DMS 273 treated with DMSO at 0.1 percent for 48 hours (cell line): ENCODE data around the gene GPR135.
"Not testable (repeated sequence)": the region's sequence is repeated elsewhere in the genome, so short reads cannot be mapped to it uniquely, and the experiment has no call there.

Experiments
- DNase-seq: peaks from one replicate; lab custom pipeline; 2025; lab: John Stamatoyannopoulos, UW

Gene GPR135

DNA sequence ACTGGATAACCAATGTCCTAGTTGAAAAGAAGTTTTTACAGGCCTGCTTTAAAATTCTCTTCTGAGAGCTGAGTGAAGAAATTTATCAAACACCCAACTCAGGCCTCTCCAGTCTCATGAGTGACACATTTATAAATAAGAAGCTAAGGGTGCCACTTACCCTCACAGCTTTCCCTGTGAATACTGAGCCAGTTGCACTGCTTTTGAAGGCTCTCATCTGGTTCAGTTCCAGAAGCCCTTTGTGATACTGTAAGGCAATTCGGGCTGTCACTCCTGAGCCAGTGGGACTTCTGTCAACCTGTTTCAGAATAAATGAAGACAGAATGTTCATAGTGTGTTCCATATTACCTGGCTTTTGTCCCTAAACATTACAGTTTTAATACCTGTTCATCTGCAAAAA, 10.5 kb upstream of the GPR135 start:
- no peak for DNase-seq

DNA sequence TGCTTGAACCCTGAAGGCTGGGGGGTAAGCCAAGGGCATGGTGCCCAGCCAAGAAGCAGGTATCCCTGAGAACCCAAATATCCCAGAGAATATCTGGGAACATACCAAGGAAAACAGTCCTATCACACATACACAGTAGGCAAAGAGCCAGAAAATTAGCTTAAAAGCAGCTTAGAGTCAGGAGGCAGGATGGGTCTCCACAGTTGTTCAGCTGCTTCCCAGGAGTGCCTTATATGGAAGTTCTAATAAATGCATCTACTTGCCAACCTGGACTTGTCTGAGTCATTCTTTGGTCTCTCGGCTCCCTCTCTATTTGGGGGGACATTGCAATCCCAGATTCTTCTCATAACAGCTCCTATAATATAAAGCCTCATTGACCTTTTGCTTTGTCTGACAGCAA, 9.0 kb upstream of the GPR135 start:
- no peak for DNase-seq

DNA sequence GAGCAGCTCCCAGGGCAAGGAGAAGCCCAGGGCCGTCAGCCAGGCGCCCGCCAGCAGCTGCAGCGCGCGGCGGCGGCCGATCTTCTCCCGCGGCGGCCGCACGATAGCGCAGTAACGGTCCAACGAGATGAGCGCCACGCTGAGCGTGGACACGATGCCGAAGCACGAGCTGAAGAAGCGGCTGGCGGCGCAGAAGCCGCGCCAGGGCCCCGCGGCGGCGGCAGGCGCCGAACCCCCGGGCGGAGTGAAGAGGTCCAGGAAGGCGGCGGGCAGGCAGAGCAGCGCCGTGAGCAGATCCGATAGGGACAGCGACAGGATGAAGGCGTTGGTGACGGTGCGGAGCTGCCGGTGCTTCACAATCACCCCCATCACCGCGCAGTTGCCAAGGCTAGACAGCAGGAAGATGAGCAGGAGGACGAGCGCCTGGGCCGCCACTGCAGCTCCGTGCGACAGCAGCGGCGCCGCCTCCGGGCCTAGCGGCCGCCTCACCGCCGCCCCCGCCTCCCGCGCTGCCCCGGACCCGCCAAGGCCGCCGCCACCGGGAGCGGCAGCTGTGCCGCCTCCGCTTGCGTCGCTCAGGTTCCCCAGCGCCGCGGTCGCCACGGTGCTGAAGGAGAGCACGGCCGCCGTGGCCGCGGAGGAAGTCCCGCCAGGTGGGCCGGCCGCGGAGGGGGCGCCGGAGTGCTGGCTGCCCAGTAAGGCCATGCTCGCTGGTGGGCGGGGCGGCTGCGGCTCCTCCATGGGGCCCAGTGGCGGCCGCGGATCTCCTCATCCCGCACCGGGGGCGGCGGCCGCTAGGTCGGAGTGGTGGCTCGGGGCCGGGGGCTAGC, 479 bp downstream of the GPR135 start:
- no peak for DNase-seq

DNA sequence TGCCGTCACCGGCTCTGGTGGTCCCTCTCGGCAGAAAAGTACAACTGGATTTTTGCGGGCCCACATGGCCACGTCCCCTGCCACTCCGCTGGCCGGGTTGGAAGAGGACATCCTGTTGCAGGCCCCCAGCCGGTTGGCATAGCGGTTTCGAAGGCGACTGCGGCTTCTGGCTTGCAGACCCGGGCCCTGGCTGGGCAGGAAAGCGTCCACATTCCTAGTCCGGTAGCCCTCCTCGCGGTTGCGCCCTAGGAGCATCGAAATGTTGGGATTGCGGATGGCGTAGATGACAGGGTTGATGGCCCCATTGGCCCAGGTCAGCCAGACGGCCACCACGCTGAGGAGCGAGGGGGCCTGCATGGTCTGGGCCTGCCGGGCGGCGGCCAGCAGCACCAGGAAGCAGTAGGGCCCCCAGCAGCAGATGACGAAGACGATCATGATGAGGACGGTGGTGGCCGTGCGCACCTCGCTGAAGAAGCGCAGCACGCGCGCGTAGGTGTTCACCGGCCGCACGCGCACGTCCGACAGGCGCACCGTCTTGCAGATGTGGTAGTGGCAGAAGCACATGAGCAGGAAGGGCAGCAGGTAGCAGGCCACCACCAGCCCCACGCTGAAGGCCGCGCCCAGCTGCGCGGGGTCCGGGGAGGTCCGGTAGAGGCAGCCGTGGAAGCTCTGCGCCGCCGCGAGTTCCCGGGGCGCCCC, 1.2 kb downstream of the GPR135 start:
- no peak for DNase-seq

DNA sequence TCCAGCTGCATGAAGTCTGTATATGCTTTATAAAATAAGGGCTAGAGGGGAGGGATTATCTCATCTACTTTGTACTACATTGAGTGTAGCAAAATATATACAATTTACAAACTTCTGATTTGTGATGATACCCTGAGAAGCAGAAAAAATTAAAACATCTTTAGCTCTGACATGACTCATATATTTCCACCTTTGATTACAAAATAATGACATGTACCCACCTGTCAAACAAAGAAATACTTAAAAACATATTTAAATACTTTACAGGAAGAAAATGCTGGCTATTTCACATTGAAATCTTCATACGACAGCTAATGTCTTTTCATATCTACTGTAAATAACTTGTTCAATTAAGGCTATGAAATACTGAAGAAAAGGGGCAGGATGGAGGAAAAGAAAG, 3.3 kb downstream of the GPR135 start:
- no peak for DNase-seq

DNA sequence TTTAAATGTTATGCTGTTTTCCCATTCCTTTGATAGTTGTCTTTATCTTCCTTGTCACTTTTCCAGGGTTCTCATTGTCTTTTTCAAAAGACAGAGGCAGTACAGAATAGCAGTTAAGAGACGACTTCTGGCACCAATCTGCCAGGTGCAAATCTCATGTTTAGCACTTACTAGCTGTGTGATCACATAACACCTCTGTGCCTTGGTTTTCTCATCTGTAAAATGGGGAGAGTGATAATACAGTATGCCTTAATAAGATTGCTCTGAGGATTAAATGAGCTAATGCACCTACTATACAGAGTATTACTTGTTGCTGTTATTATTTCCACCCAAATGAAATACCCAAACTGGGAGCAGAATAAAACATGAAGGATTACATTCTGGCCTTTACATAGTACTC, 4.8 kb downstream of the GPR135 start:
- DNase-seq, result no peak

DNA sequence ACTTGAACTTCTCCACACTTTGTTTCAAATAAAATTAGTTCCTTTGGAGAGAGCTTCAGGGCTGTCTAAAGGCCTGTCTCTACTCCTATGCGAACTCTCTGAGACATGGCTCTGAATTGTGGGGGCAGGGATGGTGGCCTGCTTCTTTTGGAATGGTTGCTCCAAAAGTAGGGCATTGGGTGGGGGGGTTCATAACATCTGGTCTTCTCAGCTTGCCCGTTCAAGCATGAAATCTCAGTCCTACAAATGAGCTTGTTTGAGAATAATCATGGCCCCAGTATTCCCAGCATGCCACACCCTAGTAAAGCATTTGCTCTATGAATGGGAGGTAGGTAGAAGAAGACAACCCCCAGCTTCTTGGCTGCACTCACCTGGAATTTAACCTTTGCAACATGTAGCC, 6.7 kb downstream of the GPR135 start:
- no peak for DNase-seq

DNA sequence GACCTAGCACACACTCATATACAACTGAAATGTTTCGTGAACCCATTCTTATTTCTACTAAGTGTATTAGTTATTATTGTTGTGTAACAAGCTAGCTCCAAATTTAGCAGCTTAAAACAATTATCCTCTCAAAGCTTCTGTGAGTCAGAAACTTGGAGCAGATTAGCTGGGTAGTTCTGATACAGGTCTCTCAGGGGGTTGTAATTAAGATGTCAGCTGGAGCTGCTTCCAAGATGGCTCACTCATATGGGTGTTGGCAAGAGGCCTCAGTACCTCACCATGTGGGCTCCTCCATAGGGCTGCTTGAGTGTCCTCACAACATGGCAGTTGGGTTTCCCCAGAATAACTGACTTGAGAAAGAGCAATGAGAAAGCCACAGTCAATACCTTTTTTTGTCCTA, 9.8 kb downstream of the GPR135 start:
- DNase-seq, result no peak

DNA sequence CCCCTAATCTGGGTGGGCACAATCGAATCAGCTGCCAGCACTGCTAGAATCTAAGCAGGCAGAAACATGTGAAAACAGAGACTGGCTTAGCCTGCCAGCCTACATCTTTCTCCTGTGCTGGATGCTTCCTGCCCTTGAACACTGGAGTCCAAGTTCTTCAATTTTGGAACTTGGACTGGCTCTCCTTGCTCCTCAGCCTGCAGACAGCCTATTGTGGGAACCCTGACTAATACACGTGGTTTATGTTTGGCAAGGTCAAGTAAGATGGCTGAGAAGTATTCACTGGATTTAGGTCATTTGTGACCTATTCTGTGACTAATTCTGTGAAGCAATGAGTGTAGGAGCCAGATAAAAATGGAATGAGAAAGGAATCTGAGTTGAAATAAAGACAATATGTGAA, 11.0 kb downstream of the GPR135 start:
- DNase-seq, result no peak

DNA sequence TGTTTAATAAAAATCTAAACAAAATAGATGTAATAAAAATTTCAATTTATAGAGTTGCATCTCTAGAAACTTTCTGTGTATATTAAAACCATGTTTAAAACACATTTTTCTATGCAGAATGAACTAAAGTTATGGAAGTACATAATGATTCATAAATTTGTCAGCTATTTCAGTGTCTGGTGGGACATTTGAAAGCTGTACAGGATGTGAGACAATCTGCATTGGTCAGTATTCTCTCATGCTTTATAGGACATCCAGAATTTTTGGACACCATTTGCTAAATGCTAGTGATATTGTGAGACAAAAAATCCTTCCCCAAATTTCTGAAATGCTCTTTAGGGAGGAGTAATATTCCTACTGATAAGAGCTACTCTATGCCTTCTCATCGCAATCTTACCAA, 13.3 kb downstream of the GPR135 start:
- no peak for DNase-seq

DNA sequence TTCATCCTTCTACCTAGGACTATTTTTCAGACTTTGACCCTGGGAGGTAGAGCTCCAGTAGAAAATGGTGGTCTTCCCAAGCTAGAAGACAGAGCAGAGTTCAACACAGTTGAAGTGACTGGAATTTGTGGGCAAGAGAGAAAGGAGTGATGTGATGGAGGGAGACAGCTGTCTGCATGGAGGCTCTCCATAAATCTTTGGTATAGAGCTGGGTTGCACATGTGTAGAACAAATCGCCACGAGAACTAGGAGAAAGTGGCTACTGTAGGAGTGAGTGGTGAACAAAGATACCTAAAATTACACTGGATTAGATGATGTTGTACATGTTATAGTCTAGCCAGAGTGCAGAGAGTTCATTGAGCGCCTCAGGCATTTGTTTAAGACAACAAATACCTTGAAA, 14.5 kb downstream of the GPR135 start:
- DNase-seq, result no peak

DNA sequence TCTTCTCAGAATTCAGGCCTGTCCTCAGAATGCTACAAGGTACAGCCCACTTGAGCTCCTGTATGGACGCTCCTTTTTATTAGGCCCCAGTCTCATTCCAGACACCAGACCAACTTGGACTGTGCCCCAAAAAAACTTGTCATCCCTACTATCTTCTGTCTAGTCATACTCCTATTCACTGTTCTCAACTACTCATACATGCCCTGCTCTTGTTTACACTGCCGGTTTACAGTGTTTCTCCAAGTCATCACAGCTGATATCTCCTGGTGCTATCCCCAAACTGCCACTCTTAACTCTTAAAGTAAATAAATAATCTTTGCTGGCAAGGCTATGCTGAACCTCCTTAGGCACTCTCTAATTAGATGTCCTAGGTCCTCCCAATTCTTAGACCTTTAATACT, 16.5 kb downstream of the GPR135 start:
- DNase-seq, result not testable (repeated sequence)

DNA sequence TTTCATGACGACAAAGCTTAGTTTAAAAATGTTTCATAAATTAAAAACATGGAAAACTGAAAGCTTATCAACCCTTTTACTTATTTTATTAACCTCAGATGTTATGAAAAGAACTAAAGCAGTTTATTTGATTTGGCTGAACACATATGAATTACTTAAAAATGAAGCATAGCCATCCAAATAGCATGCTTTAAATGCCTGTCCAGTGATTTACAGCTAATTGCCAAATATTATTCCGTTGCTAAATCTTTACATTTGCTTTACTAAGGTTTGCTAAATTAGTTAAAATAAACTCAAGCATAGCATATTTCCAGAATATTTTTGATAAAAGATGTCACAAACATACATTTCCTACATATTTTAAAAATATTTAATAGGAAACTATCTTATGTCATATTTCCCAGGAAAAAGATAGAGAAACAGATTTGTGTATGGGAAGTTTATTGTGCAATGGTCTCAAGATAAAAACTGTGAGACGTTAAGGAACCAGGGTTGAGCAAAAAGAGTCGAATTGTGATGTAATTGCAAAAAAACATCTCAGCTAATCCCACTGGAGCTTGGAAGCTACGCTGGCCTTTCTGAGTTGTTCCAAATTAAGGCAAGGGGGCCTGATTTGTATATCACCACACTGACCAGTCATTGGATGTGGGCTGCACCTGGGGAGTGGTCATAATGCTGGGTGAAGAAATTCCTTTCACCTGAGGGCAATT, 25.8 kb downstream of the GPR135 start:
- DNase-seq, result no peak

DNA sequence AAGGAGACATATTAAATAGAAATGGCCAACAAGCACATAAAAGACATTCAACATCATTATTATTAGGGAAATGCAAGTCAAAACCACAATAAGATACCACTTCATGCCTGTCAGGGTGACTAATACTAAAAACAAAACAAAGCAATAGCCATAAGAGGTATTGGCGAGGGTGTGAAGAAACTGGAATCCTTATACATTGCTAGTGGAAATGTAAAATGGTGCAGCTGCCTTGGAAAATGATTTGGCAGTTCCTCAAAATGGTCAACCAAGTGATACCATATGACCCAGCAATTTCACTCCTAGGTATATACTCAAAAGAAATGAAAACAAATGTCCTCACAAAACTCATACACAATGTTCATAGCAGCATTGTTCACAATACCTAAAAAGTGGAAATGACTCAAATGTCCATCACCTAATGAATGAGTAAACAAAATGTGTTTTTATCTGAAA, 27.0 kb downstream of the GPR135 start:
- DNase-seq, result no peak

DNA sequence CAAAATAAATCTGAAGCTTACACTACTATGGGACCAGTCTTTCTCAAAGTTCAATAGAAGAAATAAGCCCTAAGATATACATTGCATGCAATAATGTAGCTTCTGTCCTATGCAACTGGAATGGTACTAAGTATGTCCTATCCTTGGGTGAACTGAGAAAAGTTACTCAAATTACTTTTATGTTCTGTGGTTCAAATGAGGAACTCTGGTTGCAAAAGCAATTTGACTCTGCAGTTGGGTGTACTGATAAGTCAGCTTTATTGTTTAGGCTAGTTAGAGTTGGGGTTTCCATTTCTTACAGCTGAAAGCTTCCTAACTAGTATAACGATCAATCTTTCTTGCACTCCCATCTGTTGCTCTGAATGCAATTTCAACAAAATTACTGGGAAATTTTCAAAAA, 29.2 kb downstream of the GPR135 start:
- DNase-seq, result no peak

DNA sequence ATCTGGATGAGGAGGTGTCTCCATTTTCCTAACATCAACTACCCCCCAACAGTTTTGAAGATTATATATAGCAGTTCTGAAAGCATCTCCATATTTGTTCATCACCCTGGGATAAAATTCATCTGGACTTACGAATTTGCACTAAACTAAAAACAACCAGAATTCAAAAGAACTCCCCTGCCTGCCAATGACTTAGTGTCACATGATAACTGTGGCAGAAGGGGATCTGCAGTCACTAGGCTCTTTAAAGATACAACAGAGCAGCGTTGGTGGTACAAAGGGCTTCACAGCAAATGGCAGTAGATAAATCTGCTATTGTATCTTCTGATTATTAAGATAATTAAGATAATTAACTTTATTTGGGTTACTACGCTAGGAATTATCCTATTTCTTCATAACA, 30.1 kb downstream of the GPR135 start:
- no peak for DNase-seq

DNA sequence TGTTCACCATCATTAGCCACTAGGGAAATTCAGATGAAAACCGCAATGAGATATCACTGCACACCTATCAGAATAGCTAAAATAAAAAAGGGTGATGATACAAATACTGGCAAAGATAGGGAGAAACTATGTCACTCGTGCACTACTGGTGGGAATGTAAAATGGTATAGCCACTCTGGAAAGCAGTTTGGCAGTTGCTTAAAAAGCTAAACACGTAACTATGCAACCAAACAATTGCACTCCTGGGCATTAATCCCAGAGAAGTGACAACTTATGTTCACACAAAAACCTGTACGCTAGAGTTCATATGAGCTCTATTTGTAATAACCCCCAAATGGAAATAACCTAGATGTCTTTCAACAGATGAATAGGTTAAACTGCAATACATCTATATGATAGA, 35.4 kb downstream of the GPR135 start:
- DNase-seq, result no peak

DNA sequence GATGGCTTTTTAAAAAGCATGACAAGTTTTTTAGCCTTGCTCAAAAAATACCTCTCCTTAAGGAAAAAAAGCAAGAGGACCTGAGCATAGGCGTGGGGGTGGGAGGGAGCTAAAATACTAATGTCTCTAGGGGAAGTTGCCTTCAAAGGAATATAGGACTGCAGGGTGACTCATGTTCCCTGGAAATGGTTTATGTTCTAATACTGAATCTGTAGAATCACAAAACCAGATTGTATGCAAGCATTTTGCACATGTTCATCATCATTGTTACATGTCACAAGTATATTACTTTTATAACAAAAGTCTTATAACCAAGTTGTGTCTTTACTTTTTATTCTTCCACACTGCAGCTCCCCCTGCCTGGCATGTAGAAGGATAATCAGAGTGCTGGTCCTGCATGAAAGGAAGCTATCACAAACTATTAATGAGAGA, 36.6 kb downstream of the GPR135 start:
- no peak for DNase-seq

DNA sequence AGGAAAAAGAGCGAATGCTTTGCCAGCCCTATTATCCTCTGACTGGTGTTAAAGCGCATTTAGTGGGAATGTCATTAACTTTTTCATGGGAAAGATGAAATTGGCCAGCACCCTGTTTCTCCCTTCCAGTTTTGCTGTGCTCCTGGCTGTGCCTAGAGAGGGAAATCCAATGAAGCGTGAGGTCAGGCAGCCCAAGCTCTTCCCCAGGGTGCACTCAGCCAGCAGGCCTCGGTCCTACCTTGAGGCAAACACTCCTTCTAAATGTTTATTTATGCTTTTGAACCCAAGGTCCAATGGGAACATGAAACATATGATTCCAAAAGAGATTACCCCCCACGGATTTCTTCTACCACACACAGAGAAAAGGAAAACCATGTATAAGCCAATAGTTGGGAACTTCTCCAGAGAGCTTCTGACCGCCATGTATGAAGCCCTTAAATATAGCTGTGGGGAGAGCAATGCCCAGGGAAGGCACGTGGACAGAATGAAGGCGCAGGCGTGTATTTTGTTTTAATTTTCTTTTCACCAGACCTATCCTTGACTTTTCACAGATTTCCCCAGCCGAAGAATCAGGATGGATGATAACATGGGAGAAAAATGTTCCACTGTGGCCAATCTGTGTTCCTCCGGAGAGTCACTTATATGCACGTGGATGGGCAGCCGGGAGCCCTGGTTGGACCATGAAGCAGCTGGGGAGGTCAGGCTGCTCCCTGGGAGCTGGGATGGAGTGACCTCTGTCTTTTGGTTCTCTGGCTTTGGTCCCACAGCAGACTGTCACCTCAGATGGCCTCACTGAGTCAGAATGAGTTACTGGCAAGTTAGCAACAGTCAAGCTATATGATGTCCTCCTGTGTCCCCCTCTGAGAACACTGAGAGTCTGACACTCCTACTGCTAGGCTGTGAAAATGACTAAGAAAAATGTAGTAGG, 37.3 kb downstream of the GPR135 start:
- no peak for DNase-seq

DNA sequence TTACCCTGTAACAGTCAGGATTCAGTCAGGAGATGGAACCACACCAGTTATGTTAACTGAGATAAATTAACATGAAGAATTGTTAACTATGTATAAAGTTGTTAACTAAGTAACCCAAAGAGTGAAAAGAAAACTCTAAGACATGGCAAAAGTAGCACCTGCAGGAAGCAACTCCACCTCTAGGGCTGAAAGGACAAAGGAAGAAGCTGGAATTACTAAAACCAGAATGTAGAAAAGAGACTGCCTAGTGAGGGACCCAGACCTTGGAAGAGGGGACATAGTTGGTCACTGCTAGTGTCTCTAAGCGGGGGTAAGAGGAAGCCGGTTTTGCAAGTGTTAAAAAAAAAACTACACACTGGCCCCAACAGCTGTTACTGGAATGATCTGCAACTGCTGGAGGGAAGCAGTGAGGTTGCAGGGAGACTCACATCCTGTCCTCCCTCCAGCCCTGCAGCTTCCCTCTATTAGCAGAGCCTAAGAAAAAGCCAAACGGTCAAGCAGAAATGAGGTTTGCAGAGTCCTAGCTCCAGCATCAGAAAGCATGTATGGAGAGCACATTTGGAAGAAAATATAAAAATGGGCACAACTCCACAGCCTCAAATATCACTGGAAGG, 39.8 kb downstream of the GPR135 start:
- no peak for DNase-seq

DNA sequence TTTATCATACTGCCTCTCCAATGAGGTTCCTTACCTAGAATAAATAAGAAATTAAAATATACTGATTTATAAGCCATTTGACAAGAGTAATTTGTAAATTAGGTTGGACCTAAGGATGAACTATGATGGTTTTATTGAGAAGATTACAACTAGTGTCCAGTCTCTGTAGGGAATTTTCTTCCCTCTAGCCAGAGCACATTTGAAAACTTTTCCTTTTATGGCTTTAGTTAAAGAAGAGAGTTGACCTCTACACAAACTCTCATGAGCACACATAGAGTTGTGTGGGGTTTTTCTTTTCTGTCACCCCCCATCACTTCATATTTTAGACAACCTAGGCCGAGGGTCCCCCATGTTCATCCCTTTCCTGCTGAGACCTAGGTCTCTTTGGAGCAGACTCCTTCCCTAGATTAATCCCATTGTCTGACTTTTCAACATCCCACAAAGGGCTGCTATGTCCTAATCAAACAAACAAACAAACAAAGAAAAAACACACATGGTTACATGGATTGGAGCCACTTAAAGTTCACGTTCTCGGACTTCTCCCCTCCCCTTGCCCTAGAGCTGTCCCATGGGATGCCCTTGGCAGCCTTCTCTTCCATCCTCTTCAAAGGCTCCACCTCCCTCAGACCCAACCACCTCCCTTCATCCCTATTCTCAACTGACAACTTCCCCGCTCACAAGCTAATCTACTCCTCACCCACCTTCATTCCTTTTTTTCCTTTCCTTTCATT, 40.7 kb downstream of the GPR135 start:
- no peak for DNase-seq
